Transverse colon (tissue), 3 donors: ENCODE measurements around the gene DRD5.
"Not testable (repeated sequence)": the region's sequence is repeated elsewhere in the genome, so short reads cannot be mapped to it uniquely, and the experiment has no call there.

ENCODE experiments used
- CTCF ChIP-seq, 5 experiments: fragments of 200-600 bp in 3 of 5; fragments of 450-650 bp in 2 of 5; sonication (generic) in 3 of 5; IDR thresholded peaks; 1 replicate in 2 of 5; 2 replicates in 3 of 5; pipeline ENCODE4 v1.5.1; 2016 to 2017; ENCODE audit warnings: antibody characterized with exemption in 5 of 5, inconsistent platforms in 3 of 5, mild to moderate bottlenecking in 2 of 5, moderate library complexity in 1 of 5
- EP300 ChIP-seq: sonication (generic); formaldehyde crosslinking; IDR thresholded peaks from one replicate; pipeline ENCODE4 v1.6.1; 2017; ENCODE audit warnings: antibody characterized with exemption, low read depth

GRCh38 chr4:9743789-9744188 is 37.6 kb upstream of the DRD5 start:
- TF ChIP-seq CTCF (IDR thresholded peaks at IDR 0.05); EP300: not testable (repeated sequence)
